Endothelial cell of umbilical vein (primary cell): ENCODE measurements around the gene ADAMTSL3.

ENCODE experiments used
- EZH2 ChIP-seq: IDR thresholded peaks from 2 replicates; pipeline ENCODE4 v1.6.1; 2012; ENCODE audit warnings: borderline replicate concordance, low read depth, mild to moderate bottlenecking, moderate library complexity, low read length, inconsistent platforms; ENCODE audit not compliant: severe bottlenecking
- GATA2 ChIP-seq: IDR thresholded peaks from 2 replicates; pipeline ENCODE4 v1.7.0; 2011; ENCODE audit warnings: low read depth, mild to moderate bottlenecking, moderate library complexity, mixed read lengths, low read length; ENCODE audit not compliant: insufficient read length, insufficient read depth
- MYC ChIP-seq: IDR thresholded peaks from one replicate; pipeline ENCODE4 v1.6.1; 2011; ENCODE audit warnings: mild to moderate bottlenecking, low read depth, low read length
- POLR2A ChIP-seq: IDR thresholded peaks from 2 replicates; pipeline ENCODE4 v1.6.1; 2012; ENCODE audit warnings: low read depth, mild to moderate bottlenecking, control low read depth, low read length
- POLR2AphosphoS5 ChIP-seq: IDR thresholded peaks from 2 replicates; pipeline ENCODE4 v1.6.1; 2012; ENCODE audit warnings: low read depth, mild to moderate bottlenecking, control low read depth, low read length, moderate library complexity; ENCODE audit not compliant: insufficient read depth
- TF ChIP-seq, protein P1 (sequence below), 2 donors: IDR thresholded peaks; 1 replicate in 1 of 2; 2 replicates in 1 of 2; pipeline ENCODE4 v1.5.1; 2011; ENCODE audit warnings: low read length in 2 of 2, mild to moderate bottlenecking in 2 of 2, moderate library complexity in 2 of 2, control low read depth in 1 of 2, inconsistent platforms in 1 of 2, low read depth in 1 of 2; ENCODE audit not compliant: insufficient read depth in 1 of 2; ENCODE audit errors: extremely low read depth in 1 of 2
- TF ChIP-seq, protein P2 (sequence below): IDR thresholded peaks from 2 replicates; pipeline ENCODE4 v1.6.1; 2011; ENCODE audit not compliant: insufficient read depth, insufficient read length

DNA sequence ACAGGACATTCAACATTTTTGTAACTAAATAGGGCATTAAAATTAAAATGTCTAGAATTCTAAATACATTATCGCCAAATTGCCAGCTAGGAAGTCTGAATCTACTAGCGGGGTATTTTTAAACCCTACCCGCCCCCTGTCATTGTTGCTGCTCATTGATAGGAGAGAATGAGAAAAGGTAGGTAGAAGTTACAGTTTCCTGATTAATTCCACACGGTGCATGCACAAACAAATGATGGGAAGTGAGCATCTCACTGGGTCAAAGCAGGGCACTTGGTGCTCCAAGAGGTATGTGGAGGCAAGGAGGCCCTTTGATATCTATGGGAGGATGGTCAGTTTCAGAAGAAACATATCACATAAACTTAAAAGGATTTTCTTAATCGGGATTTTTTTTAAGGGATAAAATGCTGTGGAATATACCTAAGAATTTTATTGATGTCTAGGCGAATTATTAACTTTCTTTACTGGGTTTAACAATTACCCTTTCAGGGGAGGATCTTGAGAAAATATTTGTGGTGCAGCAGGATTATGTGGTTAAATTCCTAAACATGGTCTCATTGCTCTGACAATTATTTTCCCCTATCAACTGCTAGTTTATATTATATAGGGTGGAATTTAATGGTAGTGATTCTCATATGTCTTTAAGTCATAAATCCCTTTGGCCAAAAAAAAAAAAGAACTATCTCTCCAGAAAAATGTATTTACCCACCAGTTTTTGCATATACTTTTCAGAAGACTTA is 345.6 kb downstream of the ADAMTSL3 start:
- TF ChIP-seq POLR2AphosphoS5, result no peak
- TF ChIP-seq, protein P1, sequence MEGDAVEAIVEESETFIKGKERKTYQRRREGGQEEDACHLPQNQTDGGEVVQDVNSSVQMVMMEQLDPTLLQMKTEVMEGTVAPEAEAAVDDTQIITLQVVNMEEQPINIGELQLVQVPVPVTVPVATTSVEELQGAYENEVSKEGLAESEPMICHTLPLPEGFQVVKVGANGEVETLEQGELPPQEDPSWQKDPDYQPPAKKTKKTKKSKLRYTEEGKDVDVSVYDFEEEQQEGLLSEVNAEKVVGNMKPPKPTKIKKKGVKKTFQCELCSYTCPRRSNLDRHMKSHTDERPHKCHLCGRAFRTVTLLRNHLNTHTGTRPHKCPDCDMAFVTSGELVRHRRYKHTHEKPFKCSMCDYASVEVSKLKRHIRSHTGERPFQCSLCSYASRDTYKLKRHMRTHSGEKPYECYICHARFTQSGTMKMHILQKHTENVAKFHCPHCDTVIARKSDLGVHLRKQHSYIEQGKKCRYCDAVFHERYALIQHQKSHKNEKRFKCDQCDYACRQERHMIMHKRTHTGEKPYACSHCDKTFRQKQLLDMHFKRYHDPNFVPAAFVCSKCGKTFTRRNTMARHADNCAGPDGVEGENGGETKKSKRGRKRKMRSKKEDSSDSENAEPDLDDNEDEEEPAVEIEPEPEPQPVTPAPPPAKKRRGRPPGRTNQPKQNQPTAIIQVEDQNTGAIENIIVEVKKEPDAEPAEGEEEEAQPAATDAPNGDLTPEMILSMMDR (IDR thresholded peaks at IDR 0.05; ENCODE audit: extremely low read depth in 1 of 2, insufficient read depth in 1 of 2, low read depth in 1 of 2, low read length in 2 of 2), result no peak
- TF ChIP-seq POLR2A, result no peak
- TF ChIP-seq, protein P2, sequence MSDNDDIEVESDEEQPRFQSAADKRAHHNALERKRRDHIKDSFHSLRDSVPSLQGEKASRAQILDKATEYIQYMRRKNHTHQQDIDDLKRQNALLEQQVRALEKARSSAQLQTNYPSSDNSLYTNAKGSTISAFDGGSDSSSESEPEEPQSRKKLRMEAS, result no peak
- TF ChIP-seq GATA2, result no peak
- TF ChIP-seq EZH2, result no peak
- no peak for TF ChIP-seq MYC
